Breast epithelium (tissue), 4 donors: ENCODE measurements around the gene BCCIP. TPM values are rescaled to one million over a fixed set of nuclear protein-coding genes. Genes with fewer than 3 reads are reported as not detected.

Source experiments
- DNase-seq, 2 donors: peaks; one replicate each; pipeline ENCODE4 v3.0.0-alpha.2; 2019; ENCODE audit warnings: low spot score in 2 of 2
- H3K27ac ChIP-seq, 2 donors: fragments of 200-600 bp; sonication (generic) in 1 of 2; one replicate each; pipeline ENCODE4 v1.5.1; 2016 to 2019; ENCODE audit warnings: mild to moderate bottlenecking in 1 of 2
- H3K27me3 ChIP-seq, 2 donors: fragments of 200-600 bp; sonication (generic) in 1 of 2; one replicate each; pipeline versions ENCODE4 v1.5.1 to v1.6.0; 2017 to 2019; ENCODE audit warnings: control low read depth in 1 of 2, mild to moderate bottlenecking in 1 of 2
- H3K36me3 ChIP-seq: fragments of 200-600 bp; one replicate; pipeline ENCODE4 v1.5.1; 2019
- H3K4me1 ChIP-seq, 2 donors: fragments of 200-600 bp; sonication (generic); one replicate each; pipeline ENCODE4 v1.5.1; 2016 to 2019; ENCODE audit warnings: control low read depth in 1 of 2
- H3K4me3 ChIP-seq, 3 donors: fragments of 200-600 bp; sonication (generic); 1 replicate in 2 of 3; 2 replicates in 1 of 3; pipeline ENCODE4 v1.5.1; 2016 to 2019; ENCODE audit warnings: mild to moderate bottlenecking in 3 of 3, moderate library complexity in 2 of 3
- H3K9me3 ChIP-seq, 2 donors: fragments of 200-600 bp; sonication (generic) in 1 of 2; one replicate each; pipeline ENCODE4 v1.5.1; 2016 to 2019; ENCODE audit warnings: control low read depth in 1 of 2
- POLR2A ChIP-seq: fragments of 450-650 bp; IDR thresholded peaks from one replicate; pipeline ENCODE4 v1.6.1; 2016; ENCODE audit warnings: antibody characterized with exemption, mild to moderate bottlenecking, moderate library complexity
- POLR2AphosphoS5 ChIP-seq, 3 donors: sonication (generic); formaldehyde crosslinking; IDR thresholded peaks; one replicate each; pipeline ENCODE4 v1.6.1; 2017; ENCODE audit warnings: antibody characterized with exemption in 3 of 3
- intact Hi-C: fragments of 100-400 bp; cut with DNase I; formaldehyde crosslinking; loops from one replicate; pipeline ENCODE4 v1.15.1; 2023; ENCODE audit warnings: low total_unique reads
- total RNA-seq, 3 donors: library from RNA; depleted of rRNA; stranded (reverse); fragments of >200 nt; gene quantifications; one replicate each; pipeline ENCODE4 v1.1.0, GENCODE V29; 2016
- TF ChIP-seq, protein P1 (sequence below), 3 donors: fragments of 450-650 bp; IDR thresholded peaks; one replicate each; pipeline ENCODE4 v1.5.1; 2016 to 2017; ENCODE audit warnings: antibody characterized with exemption in 3 of 3, mild to moderate bottlenecking in 3 of 3, moderate library complexity in 3 of 3

Gene BCCIP
- total RNA-seq, 3 donors from 2014 or later = 41.9 to 60.0 (median 46.5) TPM

DNA sequence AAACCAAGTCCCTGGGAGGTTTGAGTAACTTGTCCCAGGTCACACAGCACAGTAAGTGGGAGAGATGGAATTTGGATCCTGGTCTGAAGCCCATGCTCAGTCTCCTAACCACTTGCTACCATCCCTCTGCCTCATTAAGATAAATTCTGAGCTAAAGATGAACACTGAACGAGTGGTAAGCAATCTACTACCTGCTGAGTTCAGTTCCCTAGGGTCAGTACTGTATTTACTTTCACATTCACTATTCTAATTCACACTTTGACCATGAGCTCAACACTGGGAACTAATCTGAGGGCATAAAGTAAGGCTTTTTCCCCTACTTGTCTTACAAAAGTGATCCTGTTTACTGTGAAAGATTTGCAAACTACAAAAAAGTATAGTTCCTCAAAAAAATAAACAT, 2.6 kb upstream of the BCCIP start:
- Histone ChIP-seq H3K36me3 (no peaks in the 10 kb centered on the region), H3K4me1 (peaks cover 0 to 16% of the 10 kb centered on the region in 2 donors), H3K4me3 (no peak overlapping the region), H3K27me3 (no peaks in the 10 kb centered on the region), H3K27ac (no peak overlapping the region), H3K9me3 (no peaks in the 10 kb centered on the region)
- intact Hi-C loops = no loop called here
- DNase-seq = no peak
- TF ChIP-seq POLR2A (no peak), POLR2AphosphoS5 (IDR thresholded peaks at IDR 0.05) (no peak)
- TF ChIP-seq, protein P1, sequence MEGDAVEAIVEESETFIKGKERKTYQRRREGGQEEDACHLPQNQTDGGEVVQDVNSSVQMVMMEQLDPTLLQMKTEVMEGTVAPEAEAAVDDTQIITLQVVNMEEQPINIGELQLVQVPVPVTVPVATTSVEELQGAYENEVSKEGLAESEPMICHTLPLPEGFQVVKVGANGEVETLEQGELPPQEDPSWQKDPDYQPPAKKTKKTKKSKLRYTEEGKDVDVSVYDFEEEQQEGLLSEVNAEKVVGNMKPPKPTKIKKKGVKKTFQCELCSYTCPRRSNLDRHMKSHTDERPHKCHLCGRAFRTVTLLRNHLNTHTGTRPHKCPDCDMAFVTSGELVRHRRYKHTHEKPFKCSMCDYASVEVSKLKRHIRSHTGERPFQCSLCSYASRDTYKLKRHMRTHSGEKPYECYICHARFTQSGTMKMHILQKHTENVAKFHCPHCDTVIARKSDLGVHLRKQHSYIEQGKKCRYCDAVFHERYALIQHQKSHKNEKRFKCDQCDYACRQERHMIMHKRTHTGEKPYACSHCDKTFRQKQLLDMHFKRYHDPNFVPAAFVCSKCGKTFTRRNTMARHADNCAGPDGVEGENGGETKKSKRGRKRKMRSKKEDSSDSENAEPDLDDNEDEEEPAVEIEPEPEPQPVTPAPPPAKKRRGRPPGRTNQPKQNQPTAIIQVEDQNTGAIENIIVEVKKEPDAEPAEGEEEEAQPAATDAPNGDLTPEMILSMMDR (IDR thresholded peaks at IDR 0.05) = no peak

- Histone ChIP-seq H3K4me3 (peak overlapping the region; percentile 91 to 99 (median 96)), H3K36me3 (no peaks in the 10 kb centered on the region), H3K9me3 (no peaks in the 10 kb centered on the region), H3K4me1 (peaks cover 0 to 16% of the 10 kb centered on the region in 2 donors), H3K27ac (peak overlapping the region; percentile 87 to 92), H3K27me3 (no peaks in the 10 kb centered on the region)
- TF ChIP-seq, protein P1 (IDR thresholded peaks at IDR 0.05) = no peak
- TF ChIP-seq POLR2A = no peak
- TF ChIP-seq POLR2AphosphoS5 (IDR thresholded peaks at IDR 0.05) = no peak
- intact Hi-C loops = no loop called here
- DNase-seq = no peak
Observed at GRCh38 chr10:125823663-125824251, 411 bp downstream of the BCCIP start.

DNA sequence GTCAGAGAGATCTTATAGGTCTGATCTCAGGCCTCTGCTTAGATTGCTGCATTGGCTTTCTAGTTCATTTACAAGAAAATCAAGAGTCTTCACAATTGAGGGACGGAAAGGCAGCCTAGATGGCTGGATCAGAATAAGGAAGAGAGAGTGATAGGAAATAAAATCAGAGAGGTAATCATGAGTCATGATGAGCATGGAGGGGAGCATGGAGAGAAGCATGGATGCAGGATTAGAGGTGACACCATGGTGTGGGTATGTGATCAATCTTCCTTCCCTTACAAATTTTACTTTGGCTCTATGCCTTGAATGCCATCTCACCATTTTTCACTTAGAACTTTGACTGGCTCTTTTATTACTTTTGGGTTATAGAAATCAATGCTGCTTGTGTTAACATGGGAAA, 1.4 kb downstream of the BCCIP start:
- peak overlapping the region in 2 of 3 donors; percentile 91 to 96 for H3K4me3 ChIP-seq
- no peak overlapping the region for H3K27ac ChIP-seq
- no peaks in the 10 kb centered on the region for H3K36me3 ChIP-seq
- no peaks in the 10 kb centered on the region for H3K27me3 ChIP-seq
- TF ChIP-seq, protein P1 (IDR thresholded peaks at IDR 0.05) = no peak
- no peaks in the 10 kb centered on the region for H3K9me3 ChIP-seq
- intact Hi-C loops = no loop called here
- H3K4me1 ChIP-seq = peaks cover 0 to 16% of the 10 kb centered on the region in 2 donors
- DNase-seq = no peak

DNA sequence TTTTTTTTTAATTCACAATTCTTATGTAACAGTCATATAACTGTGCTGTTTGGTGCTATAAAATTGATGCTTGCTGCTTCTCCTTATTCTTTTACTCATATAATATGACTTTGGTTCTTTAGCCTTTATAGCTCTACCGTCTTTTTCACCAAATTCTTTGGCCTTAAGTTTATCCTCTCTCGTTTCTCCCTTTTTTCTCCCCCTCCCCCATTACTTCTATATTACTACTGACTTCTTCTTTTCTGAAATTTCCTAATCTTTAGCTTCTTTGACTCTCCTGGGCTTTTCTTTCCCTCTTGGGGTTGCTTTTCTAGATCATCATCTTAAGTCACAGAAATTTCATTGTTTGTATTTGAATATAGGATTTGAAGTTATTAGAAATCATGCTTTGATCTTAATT, 3.8 kb downstream of the BCCIP start:
- TF ChIP-seq, protein P1 (IDR thresholded peaks at IDR 0.05) = no peak
- TF ChIP-seq POLR2A (no peak), POLR2AphosphoS5 (IDR thresholded peaks at IDR 0.05) (no peak)
- no peaks in the 10 kb centered on the region for H3K36me3 ChIP-seq
- no peaks in the 10 kb centered on the region for H3K27me3 ChIP-seq
- DNase-seq = no peak
- intact Hi-C loops = no loop called here
- peaks cover 0 to 12% of the 10 kb centered on the region in 2 donors for H3K4me1 ChIP-seq
- H3K27ac ChIP-seq = no peak overlapping the region
- no peak overlapping the region for H3K4me3 ChIP-seq
- no peaks in the 10 kb centered on the region for H3K9me3 ChIP-seq

DNA sequence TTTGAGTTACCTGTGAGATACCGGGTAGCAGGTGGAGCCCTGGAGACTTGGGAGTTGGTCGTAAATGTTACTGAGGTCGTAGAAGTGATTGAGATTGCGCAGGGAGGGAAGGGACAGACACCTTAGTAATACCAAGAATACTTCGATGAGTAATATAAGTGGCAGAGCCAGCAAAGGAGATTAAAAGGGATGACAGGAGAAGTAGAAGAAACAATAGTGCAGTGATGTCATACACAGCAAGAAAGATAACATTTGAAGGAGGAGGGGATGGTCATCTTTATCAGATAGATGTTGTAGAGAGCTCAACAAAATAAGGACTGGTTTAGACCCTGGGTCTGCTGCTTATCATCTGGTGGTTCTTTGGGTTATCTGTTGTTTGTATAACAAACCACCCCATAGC, 5.0 kb downstream of the BCCIP start:
- H3K4me3 ChIP-seq = no peak overlapping the region
- peaks cover 3% of the 10 kb centered on the region for H3K36me3 ChIP-seq
- intact Hi-C loops = no loop called here
- H3K4me1 ChIP-seq = peaks cover 0 to 11% of the 10 kb centered on the region in 2 donors
- H3K27me3 ChIP-seq = no peaks in the 10 kb centered on the region
- no peaks in the 10 kb centered on the region for H3K9me3 ChIP-seq
- TF ChIP-seq, protein P1 (IDR thresholded peaks at IDR 0.05) = no peak
- TF ChIP-seq POLR2AphosphoS5 (IDR thresholded peaks at IDR 0.05) = no peak
- TF ChIP-seq POLR2A = no peak
- DNase-seq = no peak
- H3K27ac ChIP-seq = no peak overlapping the region
